RPMI7951 (cell line): ENCODE measurements around the gene PPP6R2. TPM values are rescaled to one million over a fixed set of nuclear protein-coding genes. Genes with fewer than 3 reads are reported as not detected.
A peak's percentile ranks its signal among the peaks of the same experiment; 100 is the strongest.

ENCODE experiments used
- DNase-seq: peaks from one replicate; pipeline ENCODE4 v3.0.0-alpha.2; 2012; ENCODE audit warnings: low read depth
- total RNA-seq: library from RNA; depleted of rRNA; stranded (reverse); fragments of >200 nt; shearing (Covaris generic); gene quantifications from 2 replicates; pipeline ENCODE4 v1.2.3, GENCODE V29; 2014

Gene PPP6R2
- total RNA-seq, 1 experiment from 2014 or later, result 15.3 TPM

DNA sequence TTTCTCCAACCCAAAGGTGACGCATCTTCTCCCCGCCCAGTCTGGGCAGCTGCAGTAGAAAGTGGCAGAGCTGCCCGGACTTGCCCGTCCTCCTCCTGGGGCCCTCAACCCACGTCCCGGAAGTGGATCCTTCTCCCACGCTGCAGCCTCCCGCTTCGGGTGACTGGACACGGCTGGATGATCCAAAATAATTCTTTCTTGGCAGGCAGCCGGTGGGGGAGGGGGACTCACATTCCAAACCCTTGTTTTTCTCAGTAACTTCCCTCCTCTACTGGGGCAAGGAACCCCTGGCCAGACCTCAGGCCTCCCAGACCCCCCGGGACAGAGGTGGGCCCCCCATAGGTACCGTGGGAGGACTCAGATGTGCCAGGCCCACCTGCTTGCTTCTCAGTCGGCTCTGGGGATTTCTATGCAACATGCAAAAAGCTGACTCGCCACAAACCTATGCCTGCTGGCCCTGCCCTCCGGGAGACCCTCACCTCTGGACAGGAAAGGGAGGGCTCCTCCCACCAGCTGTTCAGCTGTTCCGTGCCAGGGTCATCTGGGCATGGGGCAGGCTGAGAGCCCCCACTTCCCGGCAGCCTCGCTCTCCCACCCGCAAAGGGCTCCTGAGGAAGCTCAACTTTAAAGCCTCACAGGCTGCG, 37.1 kb upstream of the PPP6R2 start:
- peak; percentile 92 for DNase-seq

DNA sequence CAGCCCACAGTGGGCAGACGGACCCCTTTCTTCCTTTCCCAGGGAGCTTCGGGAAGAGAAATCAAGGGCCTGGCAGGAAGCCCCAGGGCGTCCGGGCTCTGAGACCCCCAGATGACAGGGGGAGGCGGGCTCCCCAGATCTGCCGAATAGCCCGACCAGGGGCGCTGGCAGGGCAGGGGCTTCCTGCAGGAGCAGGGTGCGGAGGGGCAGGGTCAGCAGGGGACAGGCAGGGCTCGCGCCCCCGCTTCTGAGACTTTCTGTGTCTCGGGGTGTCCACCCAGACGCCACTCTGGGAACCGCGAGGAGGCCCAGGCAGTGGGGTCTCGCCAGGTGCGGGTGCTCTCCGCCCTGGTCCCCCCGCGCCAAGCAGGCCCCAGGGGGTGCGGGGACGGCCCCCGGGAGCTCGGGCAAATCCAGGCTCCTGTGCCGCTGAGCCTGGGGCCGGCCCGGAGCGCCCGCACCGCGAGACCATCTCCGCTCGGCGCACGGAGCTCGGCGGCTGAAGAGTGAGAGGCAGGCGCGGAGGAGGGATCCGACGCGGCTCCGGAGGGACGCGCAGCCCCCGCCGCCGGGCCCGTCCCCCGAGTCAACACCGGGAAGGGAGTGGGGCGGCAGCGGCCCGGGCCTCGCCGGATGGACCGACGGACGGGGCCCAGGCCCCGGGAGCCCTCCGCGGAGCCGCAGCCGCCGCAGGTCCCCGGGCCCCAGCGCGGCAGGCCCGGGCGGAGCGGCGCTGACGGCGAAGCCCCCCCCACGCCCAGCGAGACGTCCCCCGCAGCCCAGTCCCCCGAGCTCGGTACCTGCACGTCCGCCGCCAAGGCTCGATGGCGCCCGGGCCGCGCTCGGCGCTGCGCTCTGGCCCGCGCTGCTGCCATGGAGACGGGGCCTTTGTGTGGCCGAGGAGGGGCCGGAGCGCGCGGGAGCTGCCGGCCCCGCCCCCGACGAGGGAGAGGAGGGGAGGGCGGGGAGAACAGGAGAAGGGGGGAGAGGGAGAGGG, 36.1 kb upstream of the PPP6R2 start, which contains the start of gene PLXNB2:
Gene PLXNB2, minus strand, starts transcription at position 894 of the 997 bp plus-strand sequence. CDS start 17,062 bp downstream, outside the sequence.
- peak; percentile 77 for DNase-seq

- no peak for DNase-seq
These were observed 35.1 kb upstream of the PPP6R2 start for GRCh38 chr22:50307890-50308596.

GRCh38 chr22:50308597-50308935, 34.6 kb upstream of the PPP6R2 start:
- peak; percentile 79 for DNase-seq

DNA sequence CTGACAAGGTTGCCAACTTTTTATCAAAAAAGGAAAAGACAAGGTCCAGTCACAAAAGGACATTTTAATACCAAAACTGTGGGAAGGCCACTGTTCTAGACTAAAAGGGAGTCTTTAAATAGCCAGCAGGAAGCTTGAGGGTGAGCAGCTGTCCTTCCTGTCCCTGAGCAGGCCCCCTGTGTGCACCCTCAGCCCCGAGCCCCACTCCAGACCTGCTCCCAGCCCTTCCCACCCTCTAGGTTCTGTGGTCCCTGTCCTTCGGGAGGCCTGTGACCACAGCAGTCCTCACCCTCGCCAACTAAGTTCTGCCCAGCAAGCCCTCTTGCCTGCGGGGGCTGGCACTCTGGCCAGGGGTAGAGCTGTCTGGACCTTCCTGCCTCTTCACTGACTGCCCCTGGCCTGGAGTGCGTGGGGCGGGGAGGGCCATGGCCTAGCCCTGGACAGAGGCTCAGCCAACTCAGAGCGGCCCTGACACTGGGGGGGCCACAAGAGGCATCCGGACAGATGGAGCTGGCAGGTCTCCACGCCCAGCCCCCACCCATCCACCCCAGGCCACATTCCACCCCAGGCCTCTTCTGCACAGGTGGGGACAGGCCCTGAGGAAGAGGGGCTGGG, 34.0 kb upstream of the PPP6R2 start:
- peak; percentile 41 for DNase-seq

GRCh38 chr22:50309601-50309991, 33.5 kb upstream of the PPP6R2 start:
- no peak for DNase-seq

GRCh38 chr22:50310031-50310722, 33.0 kb upstream of the PPP6R2 start:
- no peak for DNase-seq

DNA sequence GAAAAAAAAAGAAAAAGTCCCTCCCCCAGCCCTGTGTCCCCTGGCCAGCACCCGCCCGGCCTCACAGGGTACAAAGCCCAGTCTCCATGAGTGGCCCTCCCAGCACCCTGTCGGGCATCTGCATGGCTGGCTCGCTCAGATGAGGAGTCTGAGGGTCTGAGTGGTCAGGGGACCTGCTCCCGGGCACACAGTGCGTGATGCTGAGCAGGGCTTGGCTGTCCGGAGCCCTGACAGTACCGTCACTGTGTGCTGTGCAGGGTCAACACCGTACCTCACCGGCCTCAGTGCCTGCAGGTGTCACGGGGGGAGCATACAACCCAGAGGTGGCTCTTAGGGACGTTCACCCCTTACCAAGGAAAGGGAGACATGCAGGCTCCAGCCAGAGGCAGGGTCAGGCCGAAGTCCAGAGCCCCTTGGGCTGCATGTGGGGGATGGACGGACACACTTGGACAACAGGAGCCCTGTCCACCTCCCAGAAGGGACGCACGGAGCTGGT, 32.1 kb upstream of the PPP6R2 start:
- DNase-seq, result no peak

GRCh38 chr22:50311606-50312351, 31.3 kb upstream of the PPP6R2 start:
- DNase-seq, result no peak

DNA sequence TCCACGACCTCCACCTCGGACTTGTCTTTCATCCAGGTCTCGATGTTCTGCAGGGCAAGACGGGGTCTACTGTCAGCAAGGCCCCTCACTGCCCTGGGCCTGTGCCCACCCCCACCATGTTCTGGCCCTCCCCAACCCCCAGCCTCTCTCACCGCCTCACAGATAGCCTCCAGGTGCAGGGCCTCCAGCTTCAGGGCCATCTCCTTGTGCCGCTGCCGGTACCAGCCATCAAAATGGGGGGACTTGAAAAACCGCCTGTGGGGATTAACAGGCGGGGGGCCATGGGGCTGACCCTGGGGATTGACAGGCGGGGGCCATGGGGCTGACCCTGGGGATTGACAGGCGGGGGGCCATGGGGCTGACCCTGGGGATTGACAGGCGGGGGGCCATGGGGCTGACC, 30.8 kb upstream of the PPP6R2 start:
- DNase-seq, result no peak

DNA sequence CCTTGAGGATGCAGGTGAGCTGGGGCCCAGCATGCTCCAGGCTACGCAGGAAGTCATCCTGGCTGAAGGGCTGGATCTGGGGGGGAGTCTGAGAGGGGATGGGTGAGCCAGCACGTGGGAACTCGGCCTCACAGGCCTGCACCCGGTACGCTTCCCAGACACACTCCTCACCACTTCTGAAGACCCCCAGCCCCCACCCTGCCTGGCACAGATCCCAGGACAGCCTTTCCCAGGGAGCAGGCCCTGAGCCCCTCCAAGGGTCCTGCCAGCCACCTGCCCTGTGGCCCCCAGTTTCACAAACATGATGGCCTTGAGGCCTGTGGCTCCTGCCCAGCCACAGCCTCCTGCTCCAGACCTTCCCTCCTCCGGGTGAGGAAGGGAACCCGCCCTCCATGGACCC, 30.1 kb upstream of the PPP6R2 start:
- no peak for DNase-seq

- DNase-seq, result no peak
These were observed 29.5 kb upstream of the PPP6R2 start for GRCh38 chr22:50313600-50313999.

DNA sequence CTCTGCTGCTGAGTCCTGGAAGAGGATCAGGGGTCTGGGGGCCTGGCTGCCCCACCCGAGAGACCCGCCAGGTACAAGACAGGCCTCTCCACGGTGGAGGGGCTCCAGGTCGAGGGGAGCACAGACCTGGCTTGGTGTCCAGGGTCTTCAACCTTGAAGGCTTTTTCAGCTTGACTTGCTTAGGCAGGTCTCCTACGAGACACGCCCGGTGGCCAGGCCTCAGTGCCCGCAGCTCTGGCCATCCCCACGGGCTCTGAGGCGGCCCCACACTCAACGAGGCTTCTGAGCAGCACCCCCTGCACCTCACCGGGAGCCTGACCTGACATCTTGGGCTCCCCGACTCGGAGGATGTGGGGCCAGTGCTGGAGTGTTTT, 29.1 kb upstream of the PPP6R2 start:
- DNase-seq, result no peak

- peak; percentile 39 for DNase-seq
These were observed 28.5 kb upstream of the PPP6R2 start for GRCh38 chr22:50314455-50315288.

- no peak for DNase-seq
These were observed 27.6 kb upstream of the PPP6R2 start for GRCh38 chr22:50315289-50316113.

DNA sequence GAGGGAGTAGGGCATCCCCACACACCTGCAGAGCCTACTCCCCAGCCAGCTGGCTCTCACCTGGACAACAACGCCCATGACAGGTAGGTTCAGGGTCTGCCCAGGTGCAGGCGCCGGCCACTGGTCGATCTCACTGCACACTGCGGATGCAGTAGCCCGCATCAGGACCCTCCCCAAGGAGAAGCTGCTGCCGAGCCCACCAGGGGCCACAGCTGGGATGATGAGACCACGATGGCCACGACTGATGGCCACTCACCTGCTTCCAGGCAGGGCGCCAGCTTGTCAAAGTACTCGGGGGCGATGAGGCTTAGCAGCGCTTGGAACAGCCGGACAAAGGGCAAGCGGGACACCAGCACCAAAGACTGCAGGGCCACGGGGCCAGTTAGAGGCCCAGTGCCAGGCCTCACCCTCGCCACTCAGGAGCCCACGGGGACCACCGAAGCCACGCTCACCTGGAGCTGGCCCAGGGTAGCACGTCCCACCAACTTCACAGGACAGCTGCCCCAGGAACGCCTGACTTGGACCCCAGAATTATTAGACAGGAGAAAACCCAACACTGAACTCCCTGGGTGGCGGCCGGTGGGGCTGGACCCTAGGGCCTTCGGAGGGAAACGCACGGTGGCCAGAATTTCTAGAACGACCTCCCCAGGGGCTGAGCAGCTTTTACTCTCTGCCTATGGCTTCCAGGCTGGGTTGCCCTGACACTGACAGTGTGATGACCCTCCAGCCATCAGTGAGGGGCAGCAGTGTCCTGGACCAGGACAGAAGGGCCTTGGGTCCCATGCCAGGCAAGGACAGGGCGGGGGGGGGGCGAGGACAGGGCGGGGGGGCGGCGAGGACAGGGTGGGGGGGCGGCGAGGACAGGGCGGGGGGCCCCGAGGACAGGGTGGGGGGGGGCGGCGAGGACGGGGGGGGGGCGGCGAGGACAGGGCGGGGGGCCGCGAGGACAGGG, 26.7 kb upstream of the PPP6R2 start:
- no peak for DNase-seq

- no peak for DNase-seq
These were observed 25.9 kb upstream of the PPP6R2 start for GRCh38 chr22:50317178-50317577.
